ENCODE results near the gene REEP1. TPM values are rescaled to one million over a fixed set of nuclear protein-coding genes. Genes with fewer than 3 reads are reported as not detected.

Gene REEP1
- total RNA-seq, 1 experiment from 2014 or later, result 5.9 TPM

GRCh38 chr2:86283411-86284030 lies 53.9 kb downstream of the REEP1 start:
- intact Hi-C loops (cut with micrococcal nuclease), result no loop called here
- DNase-seq (ENCODE audit: low read depth, low spot score), result no peak
- H3K36me3 ChIP-seq (ENCODE audit: control insufficient read depth in 1 of 2, insufficient read depth in 2 of 2, low read length in 2 of 2), result no peaks in the 10 kb centered on the region
- H3K4me3 ChIP-seq (replicated peaks in 1 of 2; ENCODE audit: low read depth in 1 of 2, low read length in 2 of 2), result no peak overlapping the region
- no peaks in the 10 kb centered on the region for H3K9me3 ChIP-seq (ENCODE audit: control insufficient read depth in 1 of 2, insufficient read depth in 1 of 2, low read depth in 1 of 2, low read length in 2 of 2)
- no peak overlapping the region for H2AFZ ChIP-seq (ENCODE audit: low read depth, low read length, poor library complexity, severe bottlenecking)
- H3K4me2 ChIP-seq (ENCODE audit: low read length), result no peak overlapping the region
- BruUV-seq (replicated peaks), result no TSS peak
- no peak overlapping the region for H3K9ac ChIP-seq (ENCODE audit: low read length)
- no peaks in the 10 kb centered on the region for H4K20me1 ChIP-seq (ENCODE audit: insufficient read depth)
- H3K4me1 ChIP-seq (ENCODE audit: control insufficient read depth in 1 of 2, insufficient read depth in 2 of 2, low read length in 2 of 2), result no peaks in the 10 kb centered on the region
- TF ChIP-seq JUND (IDR thresholded peaks at IDR 0.05) (no peak), ELF1 (IDR thresholded peaks at IDR 0.05; ENCODE audit: borderline replicate concordance, low read depth) (no peak), ZFX (IDR thresholded peaks at IDR 0.05) (no peak), ZBTB33 (IDR thresholded peaks at IDR 0.05; ENCODE audit: extremely low read depth, insufficient replicate concordance, low read length) (no peak), CTCF (IDR thresholded peaks at IDR 0.05 in 2 of 3, conservative IDR thresholded peaks at IDR 0.05 in 1 of 3; ENCODE audit: borderline replicate concordance in 1 of 3, insufficient read depth in 1 of 3, low read depth in 2 of 3, low read length in 2 of 3) (no peak), ATF3 (IDR thresholded peaks at IDR 0.05) (no peak), RAD21 (IDR thresholded peaks at IDR 0.05; ENCODE audit: low read depth) (no peak), SP1 (IDR thresholded peaks at IDR 0.05; ENCODE audit: low read depth) (no peak), EZH2 (IDR thresholded peaks at IDR 0.05) (no peak), YY1 (IDR thresholded peaks at IDR 0.05; ENCODE audit: extremely low read depth, insufficient replicate concordance, low read depth, low read length) (no peak), EZH2phosphoT487 (IDR thresholded peaks at IDR 0.05; ENCODE audit: borderline replicate concordance) (no peak), SRF (IDR thresholded peaks at IDR 0.05; ENCODE audit: low read depth) (no peak), POLR2AphosphoS5 (IDR thresholded peaks at IDR 0.05; ENCODE audit: low read depth, low read length) (no peak), SIN3A (IDR thresholded peaks at IDR 0.05; ENCODE audit: low read depth) (no peak), EGR1 (IDR thresholded peaks at IDR 0.05; ENCODE audit: low read depth) (no peak), REST (IDR thresholded peaks at IDR 0.05; ENCODE audit: low read depth) (no peak), CEBPB (IDR thresholded peaks at IDR 0.05; ENCODE audit: low read depth) (no peak)
- no peak overlapping the region for H3K27ac ChIP-seq (ENCODE audit: low read depth, low read length)
- H3K9me2 ChIP-seq (ENCODE audit: insufficient read depth), result no peaks in the 10 kb centered on the region
- no peaks in the 10 kb centered on the region for H3K79me2 ChIP-seq (ENCODE audit: insufficient read depth, low read length)
- ChIA-PET CTCF (no interaction called here), POLR2A (no interaction called here), RAD21 (ENCODE audit: low non-redundant PET in 1 of 2, low total read pairs in 2 of 2, uncharacterized antibody in 2 of 2, unreplicated experiment in 2 of 2) (no interaction called here)
- H3K27me3 ChIP-seq (ENCODE audit: insufficient read depth, low read length), result no peaks in the 10 kb centered on the region
- no peak for ATAC-seq

All from HCT116 (cell line).